HG03159 (cell line): ENCODE results near the gene PLXND1.
"Not testable (repeated sequence)": the region's sequence is repeated elsewhere in the genome, so short reads cannot be mapped to it uniquely, and the experiment has no call there.

Experiments
- ATAC-seq: cut with Tn5 transposase; IDR thresholded peaks from one replicate; pipeline ENCODE4 v1.9.1; 2021; ENCODE audit warnings: mild to moderate bottlenecking, moderate library complexity; ENCODE audit not compliant: unreplicated experiment

The PLXND1 gene

GRCh38 chr3:129614927-129615363 lies 8.5 kb upstream of the PLXND1 start:
- ATAC-seq = no peak

GRCh38 chr3:129614435-129614834 lies 8.0 kb upstream of the PLXND1 start:
- no peak for ATAC-seq

GRCh38 chr3:129613367-129613740 lies 6.9 kb upstream of the PLXND1 start:
- no peak for ATAC-seq

GRCh38 chr3:129612534-129613366 lies 6.3 kb upstream of the PLXND1 start:
- no peak for ATAC-seq

GRCh38 chr3:129611812-129612533 lies 5.5 kb upstream of the PLXND1 start:
- ATAC-seq = no peak

- no peak for ATAC-seq
Observed at GRCh38 chr3:129611446-129611800, 4.9 kb upstream of the PLXND1 start.

- ATAC-seq = not testable (repeated sequence)
Observed at GRCh38 chr3:129610794-129611445, 4.4 kb upstream of the PLXND1 start.

GRCh38 chr3:129610276-129610675 lies 3.8 kb upstream of the PLXND1 start:
- ATAC-seq = no peak

- no peak for ATAC-seq
Observed at GRCh38 chr3:129609591-129610182, 3.2 kb upstream of the PLXND1 start.

GRCh38 chr3:129608936-129609590 lies 2.6 kb upstream of the PLXND1 start:
- ATAC-seq = no peak

- ATAC-seq = no peak
Observed at GRCh38 chr3:129608087-129608935, 1.8 kb upstream of the PLXND1 start.

- no peak for ATAC-seq
Observed at GRCh38 chr3:129607391-129608068, 1.1 kb upstream of the PLXND1 start.

- ATAC-seq = no peak
Observed at GRCh38 chr3:129605922-129606635, 397 bp downstream of the PLXND1 start.

GRCh38 chr3:129605203-129605921 lies 1.1 kb downstream of the PLXND1 start:
- ATAC-seq = no peak

GRCh38 chr3:129604767-129605166 lies 1.7 kb downstream of the PLXND1 start:
- ATAC-seq = no peak

GRCh38 chr3:129603991-129604749 lies 2.3 kb downstream of the PLXND1 start:
- ATAC-seq = no peak

GRCh38 chr3:129603561-129603942 lies 2.9 kb downstream of the PLXND1 start:
- ATAC-seq = no peak
